Right ventricle myocardium superior (tissue), 1 donor: ENCODE data around the gene ARPC2. TPM values are rescaled to one million over a fixed set of nuclear protein-coding genes. Genes with fewer than 3 reads are reported as not detected.
A peak's percentile ranks its signal among the peaks of the same experiment; 100 is the strongest.

ENCODE experiments used
- ATAC-seq: fragments of 200-7000 bp; cut with Tn5 transposase; one replicate; pipeline ENCODE4 v1.9.1; 2020; ENCODE audit warnings: mild to moderate bottlenecking; ENCODE audit not compliant: poor library complexity
- DNase-seq: peaks from one replicate; pipeline ENCODE4 v3.0.0-alpha.2; 2020
- intact Hi-C: fragments of 100-400 bp; cut with DNase I; formaldehyde crosslinking; loops from one replicate; pipeline ENCODE4 v1.11.2; 2022
- microRNA-seq: library from miRNA; unstranded; fragments of <30 nt; microRNA quantifications from one replicate; pipeline ENCODE4 v1.2.0, GENCODE V29; 2020
- total RNA-seq: library from RNA; stranded (reverse); fragmentation: NEBNext Ultra II Directional; extraction: Animal tissue kit (Norgen Biotek cat#: 25700); gene quantifications from one replicate; pipeline ENCODE4 v1.2.1, GENCODE V29; 2021
- donor health status: DM: no; HTN: yes; CAD: no; lungs with severe emphysema.

The ARPC2 gene
- total RNA-seq, 1 donor from 2014 or later: 123 TPM

GRCh38 chr2:218293715-218294429, 76.9 kb downstream of the ARPC2 start:
- ATAC-seq (no peak), DNase-seq (peak; percentile 23)
- intact Hi-C loops: no loop called here

DNA sequence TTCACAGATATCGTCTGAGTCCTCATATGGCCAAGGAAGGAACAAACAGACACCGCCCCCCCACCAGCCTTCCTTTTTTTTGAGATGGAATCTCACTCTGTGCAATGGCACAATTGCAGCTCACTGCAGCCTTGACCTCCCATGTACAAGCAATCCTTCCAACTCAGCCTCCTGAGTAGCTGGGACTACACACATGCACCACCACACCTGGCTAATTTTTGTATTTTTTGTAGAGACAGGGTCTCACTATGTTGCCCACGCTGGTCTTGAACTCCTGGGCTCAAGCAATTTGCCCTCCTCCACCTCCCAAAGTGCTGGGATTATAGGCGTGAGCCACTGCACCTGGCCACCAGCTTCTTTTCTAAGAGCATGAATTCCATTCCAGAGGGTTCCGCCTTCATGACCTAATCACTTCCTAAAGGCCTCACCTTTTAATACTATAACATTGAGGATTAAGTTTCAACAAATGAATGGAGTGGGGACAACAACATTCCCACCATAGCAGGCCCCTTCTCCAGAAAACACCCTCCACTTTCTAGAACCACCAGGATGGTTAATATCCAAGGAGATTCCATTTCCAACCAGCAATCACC, 77.5 kb downstream of the ARPC2 start:
- peak; percentile 45 for DNase-seq
- intact Hi-C loops: no loop called here
- no peak for ATAC-seq

GRCh38 chr2:218295029-218295428, 78.0 kb downstream of the ARPC2 start:
- peak; percentile 18 for DNase-seq

DNA sequence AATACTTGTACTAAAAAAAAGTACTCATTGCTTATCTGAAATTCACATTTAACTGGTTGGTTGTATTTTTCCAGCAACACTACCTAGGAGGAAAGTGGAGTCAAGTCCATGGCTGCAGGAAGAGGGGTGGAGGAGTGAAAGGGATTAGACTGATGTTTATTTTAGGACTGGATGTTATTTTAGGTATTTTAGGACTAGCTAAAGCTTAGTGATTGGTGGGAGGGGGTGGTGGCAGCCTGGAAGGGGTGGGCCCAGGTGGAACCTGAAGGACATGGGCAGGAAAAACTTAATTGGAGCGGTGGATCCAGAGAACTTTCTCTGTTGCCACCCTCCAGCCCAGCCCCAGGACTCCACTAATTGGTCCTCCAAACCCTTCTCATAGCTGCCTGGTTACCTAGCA, 79.2 kb downstream of the ARPC2 start:
- ATAC-seq: no peak
- intact Hi-C loops: no loop called here
- no peak for DNase-seq

More at GRCh38 chr2:218295029-218295428, 78.0 kb downstream of the ARPC2 start:
- intact Hi-C loops: no loop called here
- ATAC-seq: no peak

- ATAC-seq: no peak
- intact Hi-C loops: no loop called here
- peak; percentile 29 for DNase-seq
Measured at GRCh38 chr2:218296847-218297246, 79.9 kb downstream of the ARPC2 start.

DNA sequence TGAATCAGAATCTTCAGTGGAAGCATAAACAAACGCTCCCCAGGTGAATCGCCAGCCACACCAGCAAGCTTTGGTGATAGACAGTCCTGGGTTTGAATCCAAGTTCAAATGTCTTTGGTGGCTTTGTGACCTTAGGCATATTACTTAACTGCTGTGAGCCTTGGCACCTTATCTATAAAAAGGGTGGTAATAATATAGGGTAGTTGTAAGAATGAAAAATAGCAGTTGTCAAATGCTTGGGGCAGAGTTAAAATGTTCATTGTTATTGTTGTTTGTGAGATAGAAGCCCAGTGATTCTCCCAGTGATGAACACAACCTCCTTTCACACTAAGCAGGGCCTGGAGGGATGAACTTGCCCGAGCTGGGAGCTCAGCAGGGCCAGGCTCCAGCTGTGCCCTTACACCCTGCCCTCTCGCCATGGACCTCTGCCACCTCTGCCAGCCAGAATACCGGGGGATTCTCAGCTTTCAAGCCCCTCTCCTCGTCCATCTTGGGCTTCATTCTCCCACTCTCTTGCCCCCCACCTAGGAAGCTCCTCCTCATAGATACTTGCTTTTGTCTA, 81.4 kb downstream of the ARPC2 start:
- ATAC-seq: no peak
- intact Hi-C loops: no loop called here
- peak; percentile 10 for DNase-seq

GRCh38 chr2:218300141-218300540, 83.2 kb downstream of the ARPC2 start:
- intact Hi-C loops: loop anchor here (5.0 kb wide), 2 partner anchors 57 to 167 kb away; partner anchors contain the start of gene CATIP
- ATAC-seq (no peak), DNase-seq (no peak)

DNA sequence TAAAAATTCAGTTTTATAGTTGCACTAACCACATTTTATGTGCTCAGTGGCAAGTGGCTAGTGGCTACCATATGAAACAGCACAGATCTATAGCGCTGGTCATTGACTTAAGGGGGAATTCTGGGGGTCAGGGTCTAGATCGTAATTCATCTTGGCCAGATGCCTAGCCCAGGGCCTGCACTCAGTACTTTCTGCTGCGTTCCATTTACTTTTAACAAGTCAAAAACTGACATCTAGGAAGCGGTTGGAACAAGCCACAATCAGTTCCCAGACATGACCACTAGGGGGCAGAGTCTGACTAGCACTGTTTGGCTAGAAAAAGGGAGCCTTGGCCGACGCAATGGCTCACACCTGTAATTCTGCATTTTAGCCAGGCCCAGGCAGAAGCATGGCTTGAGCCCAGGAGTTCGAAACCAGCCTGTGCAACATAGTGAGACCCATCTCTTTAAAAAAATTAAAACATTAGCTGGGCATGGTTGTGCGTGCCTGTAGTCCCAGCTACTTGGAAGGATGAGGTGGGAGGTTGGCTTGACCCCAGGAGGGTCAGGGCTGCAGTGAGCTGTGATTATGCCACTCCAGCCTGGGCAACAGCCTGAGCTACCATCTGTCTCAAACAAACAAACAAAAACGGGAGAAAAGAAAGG, 84.3 kb downstream of the ARPC2 start:
- peak; percentile 81 for DNase-seq
- intact Hi-C loops: loop anchor here (5.0 kb wide), 2 partner anchors 56 to 166 kb away; partner anchors contain the start of gene CATIP

More for the DNA sequence above, 84.3 kb downstream of the ARPC2 start:
- peak; percentile 90 for ATAC-seq

Small RNA genes lying within 50 kb of the gene (microRNA-seq; reads per million reads assigned to microRNA genes)
- gene MIR6513: 3.6 reads per million, percentile 5 among the genes with 10 or more reads in this experiment

Other genes with a start within 250 kb of the ARPC2 start
- gene TNS1, start 214.2 kb upstream of the ARPC2 start, total RNA-seq: 722 TPM
- gene RUFY4, start 147.9 kb upstream of the ARPC2 start, total RNA-seq: not detected
- gene CXCR2, start 91.2 kb upstream of the ARPC2 start, total RNA-seq: 0.89 TPM
- gene CXCR1, start 50.2 kb upstream of the ARPC2 start, total RNA-seq: 0.54 TPM
- 1.8 TPM for gene GPBAR1, start 43.8 kb downstream of the ARPC2 start, total RNA-seq
- gene AAMP, start 52.9 kb downstream of the ARPC2 start, total RNA-seq: 48.4 TPM
- 72.9 TPM for gene PNKD, start 53.3 kb downstream of the ARPC2 start, total RNA-seq
- 117 TPM for gene TMBIM1, start 75.3 kb downstream of the ARPC2 start, total RNA-seq
- gene CATIP, start 139.7 kb downstream of the ARPC2 start, total RNA-seq: not detected
- gene SLC11A1, start 165.1 kb downstream of the ARPC2 start, total RNA-seq: 4.4 TPM
- 85.1 TPM for gene CTDSP1, start 182.7 kb downstream of the ARPC2 start, total RNA-seq
- not detected for gene VIL1, start 201.9 kb downstream of the ARPC2 start, total RNA-seq